Stimulated activated CD4-positive, alpha-beta T cell treated with anti-CD3 and anti-CD28 coated beads, Interleukin-15, amount 100 ng/mL, for 48 hours (primary cell): Measurements from ENCODE around the gene ZNF467.
A peak's percentile ranks its signal among the peaks of the same experiment; 100 is the strongest.

Source experiments
- DNase-seq, 2 donors: peaks; one replicate each; pipeline ENCODE4 v3.0.0-alpha.2; 2020; ENCODE audit warnings: low read depth in 2 of 2

Gene ZNF467

GRCh38 chr7:149785402-149785801, 12.0 kb upstream of the ZNF467 start:
- DNase-seq = no peak

- DNase-seq = no peak
Measured at GRCh38 chr7:149784251-149784608, 10.8 kb upstream of the ZNF467 start.

DNA sequence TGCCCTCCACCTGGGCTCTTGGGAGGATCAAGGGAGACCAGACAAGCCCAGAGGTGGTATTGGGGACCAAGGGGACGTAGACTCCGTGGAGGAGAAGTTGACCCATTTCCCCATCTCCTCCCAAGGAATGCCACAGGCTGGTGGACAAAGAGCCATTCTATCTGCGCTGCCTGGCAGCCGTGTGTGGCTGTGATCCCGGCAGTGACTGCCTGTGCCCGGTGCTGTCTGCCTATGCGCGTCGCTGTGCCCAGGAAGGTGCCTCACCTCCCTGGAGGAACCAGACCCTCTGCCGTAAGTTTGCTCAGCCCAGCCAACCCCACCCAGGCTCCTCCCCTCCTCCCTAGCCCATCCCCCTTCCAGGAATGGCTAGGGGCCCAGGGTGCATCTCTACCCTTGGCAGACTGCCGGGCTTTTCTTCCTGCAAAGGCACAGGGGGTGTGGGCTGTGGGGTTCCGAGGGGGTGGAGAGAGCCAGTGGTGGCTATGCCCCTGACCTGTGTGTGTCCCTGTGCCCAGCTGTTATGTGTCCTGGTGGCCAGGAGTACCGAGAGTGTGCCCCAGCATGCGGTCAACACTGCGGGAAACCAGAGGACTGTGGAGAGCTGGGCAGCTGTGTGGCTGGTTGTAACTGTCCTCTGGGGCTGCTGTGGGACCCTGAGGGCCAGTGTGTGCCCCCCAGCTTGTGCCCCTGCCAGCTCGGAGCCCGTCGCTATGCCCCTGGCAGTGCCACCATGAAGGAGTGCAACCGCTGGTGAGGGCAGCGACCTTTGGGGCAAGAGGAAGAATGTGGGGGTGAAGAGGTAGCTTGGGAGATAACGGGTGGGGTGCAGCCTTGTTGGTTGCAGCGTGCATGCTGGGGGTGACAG, 10.2 kb upstream of the ZNF467 start:
- DNase-seq = no peak

DNA sequence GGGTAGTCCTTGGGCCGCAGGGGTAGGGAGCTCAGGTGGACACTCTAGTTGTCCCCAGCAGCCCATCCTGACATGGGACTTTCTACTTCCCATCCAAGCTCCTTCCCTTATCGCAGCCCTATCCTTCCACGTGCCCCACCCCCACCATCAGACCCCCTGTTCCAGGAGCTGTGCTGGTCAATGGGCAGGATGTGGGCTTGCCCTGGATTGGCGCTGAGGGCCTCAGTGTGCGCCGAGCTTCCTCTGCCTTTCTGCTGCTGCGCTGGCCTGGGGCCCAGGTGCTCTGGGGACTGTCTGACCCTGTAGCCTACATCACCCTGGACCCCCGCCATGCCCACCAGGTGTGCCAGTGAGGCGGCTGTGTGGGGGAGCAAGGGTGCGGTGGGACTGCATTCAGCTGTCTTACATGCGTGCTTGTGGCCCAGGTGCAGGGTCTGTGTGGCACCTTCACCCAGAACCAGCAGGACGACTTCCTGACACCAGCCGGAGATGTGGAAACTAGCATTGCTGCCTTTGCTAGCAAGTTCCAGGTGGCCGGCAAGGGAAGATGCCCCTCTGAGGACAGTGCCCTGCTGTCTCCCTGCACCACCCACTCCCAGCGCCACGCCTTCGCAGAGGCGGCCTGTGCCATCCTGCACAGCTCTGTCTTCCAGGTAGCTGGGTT, 9.4 kb upstream of the ZNF467 start:
- DNase-seq = no peak

DNA sequence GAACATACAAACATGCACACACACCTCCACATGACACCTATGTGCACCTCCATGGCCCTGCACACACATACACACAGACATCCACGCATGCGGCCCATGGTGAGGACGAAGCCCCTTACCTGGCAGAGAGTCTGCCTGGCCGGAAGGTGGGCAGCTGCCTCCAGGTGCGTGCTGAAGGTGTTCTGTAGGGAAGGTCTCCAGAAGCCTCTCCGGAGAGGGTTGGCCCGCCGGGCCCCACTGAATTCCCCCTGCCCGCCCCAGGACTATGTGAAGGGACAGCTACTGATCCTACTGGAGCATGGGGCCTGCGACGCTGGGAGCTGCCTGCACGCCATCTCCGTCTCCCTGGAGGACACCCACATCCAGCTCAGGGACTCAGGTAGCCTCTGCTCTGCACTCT, 8.5 kb upstream of the ZNF467 start:
- no peak for DNase-seq

DNA sequence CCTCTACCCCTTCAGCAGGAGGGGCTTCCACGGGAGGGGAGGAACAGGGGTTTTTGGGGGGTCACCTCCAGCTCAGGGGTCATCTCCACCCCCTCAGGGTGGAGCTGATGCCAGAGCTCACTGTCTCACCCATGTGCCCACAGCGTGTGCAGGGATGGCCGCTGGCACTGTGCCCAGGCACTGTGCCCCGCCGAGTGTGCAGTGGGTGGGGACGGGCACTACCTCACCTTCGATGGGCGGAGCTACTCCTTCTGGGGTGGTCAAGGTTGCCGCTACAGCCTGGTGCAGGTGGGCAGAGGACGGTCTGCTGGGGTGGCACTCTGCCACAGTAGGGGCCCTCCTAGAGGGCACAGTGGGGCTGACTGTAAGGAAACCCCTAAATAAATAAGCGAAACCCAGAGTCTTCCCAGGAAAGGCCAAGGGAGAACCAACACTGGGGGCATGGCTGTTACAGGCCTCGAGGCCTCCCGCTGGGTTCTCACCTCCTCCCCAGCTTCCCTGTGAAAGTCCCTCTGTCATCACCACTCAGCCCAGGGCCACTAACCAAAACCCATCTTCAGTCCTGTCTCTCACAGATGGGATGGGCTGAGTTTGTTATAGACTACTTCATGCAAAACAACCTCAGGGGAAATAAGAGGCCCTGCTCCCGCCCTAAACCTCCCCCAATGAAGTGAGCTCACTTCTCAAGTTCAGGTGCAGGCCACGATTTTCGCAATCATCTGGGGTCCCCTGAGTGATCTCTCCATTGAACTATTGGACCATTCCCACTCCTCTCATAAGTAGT, 7.4 kb upstream of the ZNF467 start:
- DNase-seq = no peak

GRCh38 chr7:149780056-149780455, 6.7 kb upstream of the ZNF467 start:
- no peak for DNase-seq

DNA sequence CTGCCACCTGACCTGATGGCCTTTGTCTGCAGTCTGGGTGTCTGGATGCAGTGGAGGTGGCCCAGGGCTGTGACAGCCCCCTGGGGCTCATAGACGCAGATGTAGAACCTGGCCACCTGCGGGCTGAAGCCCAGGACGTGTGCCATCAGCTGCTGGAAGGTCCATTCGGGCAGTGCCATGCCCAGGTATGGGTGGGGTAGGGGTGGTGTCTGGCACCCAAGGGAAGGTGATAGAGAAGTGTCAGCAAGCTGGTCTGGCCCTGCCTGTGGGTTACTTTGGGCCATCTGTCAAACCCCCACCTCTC, 6.1 kb upstream of the ZNF467 start:
- no peak for DNase-seq

DNA sequence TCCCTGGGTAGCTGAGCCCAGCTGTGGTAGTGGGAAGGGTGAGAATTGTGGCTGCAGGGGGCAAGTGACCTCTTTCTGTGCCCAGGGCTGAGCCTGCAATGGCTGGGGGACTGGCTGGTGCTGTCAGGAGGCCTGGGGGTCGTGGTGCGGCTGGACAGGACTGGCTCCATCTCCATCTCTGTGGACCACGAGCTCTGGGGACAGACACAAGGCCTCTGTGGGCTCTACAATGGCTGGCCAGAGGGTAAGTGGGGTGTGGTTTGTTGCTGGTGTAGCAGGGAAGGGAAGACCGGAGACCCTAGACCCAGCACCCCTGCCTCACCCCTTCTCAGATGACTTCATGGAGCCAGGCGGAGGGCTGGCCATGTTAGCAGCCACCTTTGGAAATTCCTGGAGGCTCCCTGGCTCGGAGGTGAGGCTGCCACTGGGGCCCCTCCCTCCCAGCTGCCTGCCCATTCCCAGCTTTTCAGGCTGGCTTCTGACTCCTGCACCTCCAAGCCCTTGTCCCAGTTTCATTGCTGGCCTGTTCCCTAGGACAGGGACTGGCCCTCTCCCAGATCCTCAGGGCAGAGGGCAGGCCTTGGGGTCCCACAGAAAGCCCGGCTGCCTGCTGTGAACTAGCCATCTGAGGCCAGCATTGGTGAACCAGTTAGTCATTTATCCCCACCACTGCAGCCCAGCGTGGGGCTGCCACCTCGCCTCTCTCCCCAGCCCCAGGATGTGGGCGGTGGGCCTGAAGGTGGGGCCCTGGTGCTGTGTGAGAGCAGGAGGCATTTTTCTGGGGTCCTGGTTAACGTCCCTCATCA, 5.5 kb upstream of the ZNF467 start:
- no peak for DNase-seq

- no peak for DNase-seq
Measured at GRCh38 chr7:149778327-149778637, 4.9 kb upstream of the ZNF467 start.

DNA sequence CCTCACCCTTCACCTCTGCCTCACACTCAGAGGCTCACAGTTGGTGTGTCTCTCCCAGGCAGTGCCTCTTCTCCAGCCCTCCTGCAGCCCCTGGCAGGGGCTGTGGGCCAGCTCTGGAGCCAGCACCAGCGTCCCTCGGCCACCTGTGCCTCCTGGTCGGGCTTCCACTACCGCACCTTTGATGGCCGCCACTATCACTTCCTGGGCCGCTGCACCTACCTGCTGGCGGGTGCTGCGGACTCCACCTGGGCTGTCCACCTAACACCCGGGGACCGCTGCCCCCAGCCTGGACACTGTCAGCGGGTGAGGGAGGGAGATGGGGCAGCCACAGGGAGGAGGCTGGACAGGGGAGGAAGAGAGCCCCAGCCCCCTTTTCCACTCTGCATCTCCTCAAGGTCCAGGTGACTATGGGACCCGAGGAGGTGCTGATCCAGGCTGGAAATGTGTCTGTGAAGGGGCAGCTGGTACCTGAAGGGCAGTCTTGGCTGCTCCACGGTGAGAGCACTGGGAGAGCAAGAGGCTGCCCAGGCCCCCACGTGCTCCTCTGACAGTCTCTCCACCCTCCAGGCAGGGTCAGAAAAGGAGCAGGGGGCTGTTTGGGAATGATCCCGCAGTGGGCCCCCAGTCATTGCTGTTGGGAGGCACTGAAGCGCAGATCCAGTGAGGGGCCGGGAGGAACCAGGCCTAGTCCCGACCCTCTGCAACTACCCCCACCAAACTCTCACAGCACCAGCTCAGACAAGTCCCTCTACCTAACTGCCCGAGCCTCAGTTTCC, 4.4 kb upstream of the ZNF467 start:
- DNase-seq = no peak

GRCh38 chr7:149776848-149777407, 3.5 kb upstream of the ZNF467 start:
- DNase-seq = no peak

DNA sequence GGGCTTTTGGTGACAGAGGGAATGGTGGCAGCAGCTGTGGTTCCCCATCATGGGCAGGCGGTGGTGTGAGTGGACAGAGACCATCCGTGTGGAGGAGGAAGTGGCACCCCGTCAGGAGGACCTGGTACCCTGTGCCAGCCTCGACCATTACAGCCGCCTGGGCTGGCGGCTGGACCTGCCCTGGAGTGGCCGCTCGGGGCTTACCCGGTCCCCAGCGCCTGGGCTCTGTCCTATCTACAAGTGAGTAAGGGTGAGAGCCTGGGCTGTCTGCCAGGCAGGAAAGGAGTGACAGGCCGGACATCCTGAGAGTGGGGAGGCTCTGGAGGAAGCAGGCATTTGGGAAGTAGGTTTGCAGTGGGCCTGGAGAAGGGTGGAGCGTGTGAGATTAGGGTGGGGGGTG, 2.9 kb upstream of the ZNF467 start:
- DNase-seq = no peak

DNA sequence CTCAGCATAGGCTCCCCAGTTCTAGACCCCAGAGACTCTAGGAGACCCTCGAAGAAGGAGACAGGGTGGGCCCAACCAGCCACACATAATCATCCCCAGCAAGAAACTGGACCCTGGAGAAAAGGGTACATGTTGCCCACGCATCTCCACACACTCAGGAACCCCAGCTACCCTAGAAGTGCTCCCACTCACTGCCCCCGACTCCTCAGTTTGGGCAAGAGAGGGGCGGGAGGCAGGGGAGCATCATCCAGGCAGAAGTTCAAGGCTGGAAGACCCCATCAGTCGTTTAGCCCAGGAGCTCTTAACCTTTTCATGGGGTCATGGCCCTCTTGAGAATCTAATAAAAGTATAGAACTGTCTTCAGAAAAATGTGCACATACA, 1.8 kb upstream of the ZNF467 start:
- no peak for DNase-seq

- no peak for DNase-seq
Measured at GRCh38 chr7:149774237-149775175, 1.1 kb upstream of the ZNF467 start.

GRCh38 chr7:149772956-149773434, 393 bp downstream of the ZNF467 start:
- DNase-seq = no peak

- DNase-seq = no peak
Measured at GRCh38 chr7:149772241-149772955, 990 bp downstream of the ZNF467 start.

DNA sequence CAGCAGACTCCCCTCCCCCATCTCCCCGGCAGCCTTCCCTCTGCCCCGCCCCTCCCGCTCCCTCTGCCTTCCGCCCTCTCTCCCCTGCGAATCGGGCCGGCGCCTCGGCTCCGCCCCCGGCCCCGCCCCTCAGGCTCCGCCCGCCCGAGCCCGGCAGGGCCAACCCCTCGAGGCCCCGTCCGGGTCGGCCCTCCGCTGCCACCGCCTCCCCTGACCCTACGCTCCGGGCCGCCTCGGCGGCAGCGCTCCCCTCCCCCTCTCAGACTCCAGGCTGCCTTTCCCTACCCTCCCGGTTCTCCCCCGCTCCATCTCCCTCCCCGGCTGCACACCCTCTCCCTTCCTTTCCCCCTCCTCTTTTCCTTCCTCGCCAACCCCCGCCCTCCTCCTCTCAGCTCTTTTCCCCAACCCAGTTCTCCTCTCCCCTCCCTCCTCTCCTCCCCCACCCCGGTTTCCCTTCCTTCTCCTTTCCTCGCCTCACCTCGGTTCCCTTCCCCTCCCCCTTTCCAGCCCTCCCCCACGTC, 1.6 kb downstream of the ZNF467 start:
- peak; percentile 65 to 87 for DNase-seq
